Bronchial epithelial cell (primary cell): ENCODE measurements around the gene APBB2. TPM values are rescaled to one million over a fixed set of nuclear protein-coding genes. Genes with fewer than 3 reads are reported as not detected.

ENCODE experiments used
- DNase-seq: peaks from one replicate; pipeline ENCODE4 v3.0.0-alpha.2; 2010; ENCODE audit warnings: low read depth
- FAIRE-seq: peaks from 2 replicates; lab custom pipeline; 2011; peaks lifted over from hg19 to GRCh38; lab: Jason Lieb, UNC
- H3K27me3 ChIP-seq: 2 replicates; pipeline ENCODE4 v1.5.1; 2011; ENCODE audit warnings: low read length; ENCODE audit not compliant: control insufficient read depth, insufficient read depth
- H3K36me3 ChIP-seq: 2 replicates; pipeline ENCODE4 v1.5.1; 2011; ENCODE audit warnings: low read length; ENCODE audit not compliant: control insufficient read depth, insufficient read depth
- H3K4me3 ChIP-seq: 2 replicates; pipeline ENCODE4 v1.5.1; 2011; ENCODE audit warnings: mild to moderate bottlenecking, low read depth, low read length, control low read depth
- CTCF ChIP-seq: IDR thresholded peaks from 2 replicates; pipeline ENCODE4 v1.5.1; 2011; ENCODE audit warnings: mild to moderate bottlenecking, moderate library complexity, low read length, control low read depth, inconsistent platforms; ENCODE audit not compliant: insufficient read depth, severe bottlenecking
- total RNA-seq: library from RNA; depleted of rRNA; stranded (reverse); fragments of >200 nt; gene quantifications from 2 replicates; pipeline ENCODE4 v1.2.1, GENCODE V29; 2014

Gene APBB2
- total RNA-seq, 1 donor from 2014 or later = 39.2 TPM

DNA sequence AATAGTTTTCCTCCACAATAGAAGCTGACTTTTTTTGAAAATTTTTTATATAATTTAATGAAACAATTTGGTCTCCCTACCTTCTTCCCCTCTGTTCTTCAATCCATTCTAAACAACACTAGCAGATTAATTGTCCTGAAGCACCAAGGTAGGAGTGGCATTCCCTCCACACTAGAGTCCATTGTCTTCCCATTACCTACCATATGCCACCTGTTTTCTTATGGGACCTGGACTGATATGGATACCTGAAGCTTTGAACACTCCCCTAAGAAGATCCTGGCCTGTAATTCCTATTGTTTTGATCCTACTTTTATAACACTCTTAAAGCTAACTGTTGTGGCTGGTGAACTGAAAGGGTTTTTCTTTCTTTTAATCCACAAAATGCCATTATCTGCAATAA lies 92.0 kb downstream of the APBB2 start:
- H3K27me3 ChIP-seq = no peaks in the 10 kb centered on the region
- FAIRE-seq (no peak), DNase-seq (no peak)
- no peak for TF ChIP-seq CTCF
- H3K4me3 ChIP-seq = no peak overlapping the region
- no peaks in the 10 kb centered on the region for H3K36me3 ChIP-seq

DNA sequence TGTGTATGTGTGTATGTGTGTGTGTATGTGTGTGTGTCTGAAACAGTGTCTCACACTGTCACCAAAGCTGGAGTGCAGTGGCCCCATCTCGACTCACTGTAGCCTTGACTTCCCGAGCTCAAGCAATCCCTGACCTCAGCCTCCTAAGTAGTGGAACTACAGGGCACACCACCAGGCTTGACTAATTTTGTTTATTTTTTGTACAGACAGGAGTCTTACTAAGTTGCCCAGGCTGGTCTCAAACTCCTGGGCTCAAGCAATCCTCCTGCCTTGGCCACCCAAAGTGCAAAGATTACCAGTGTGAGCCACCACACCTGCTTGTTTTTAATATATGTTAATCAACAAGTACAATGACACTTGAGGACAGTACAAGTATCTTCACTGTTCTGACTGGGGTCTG lies 92.4 kb downstream of the APBB2 start:
- DNase-seq = no peak
- FAIRE-seq = no peak
- Histone ChIP-seq H3K36me3 (no peaks in the 10 kb centered on the region), H3K4me3 (no peak overlapping the region), H3K27me3 (no peaks in the 10 kb centered on the region)
- no peak for TF ChIP-seq CTCF

DNA sequence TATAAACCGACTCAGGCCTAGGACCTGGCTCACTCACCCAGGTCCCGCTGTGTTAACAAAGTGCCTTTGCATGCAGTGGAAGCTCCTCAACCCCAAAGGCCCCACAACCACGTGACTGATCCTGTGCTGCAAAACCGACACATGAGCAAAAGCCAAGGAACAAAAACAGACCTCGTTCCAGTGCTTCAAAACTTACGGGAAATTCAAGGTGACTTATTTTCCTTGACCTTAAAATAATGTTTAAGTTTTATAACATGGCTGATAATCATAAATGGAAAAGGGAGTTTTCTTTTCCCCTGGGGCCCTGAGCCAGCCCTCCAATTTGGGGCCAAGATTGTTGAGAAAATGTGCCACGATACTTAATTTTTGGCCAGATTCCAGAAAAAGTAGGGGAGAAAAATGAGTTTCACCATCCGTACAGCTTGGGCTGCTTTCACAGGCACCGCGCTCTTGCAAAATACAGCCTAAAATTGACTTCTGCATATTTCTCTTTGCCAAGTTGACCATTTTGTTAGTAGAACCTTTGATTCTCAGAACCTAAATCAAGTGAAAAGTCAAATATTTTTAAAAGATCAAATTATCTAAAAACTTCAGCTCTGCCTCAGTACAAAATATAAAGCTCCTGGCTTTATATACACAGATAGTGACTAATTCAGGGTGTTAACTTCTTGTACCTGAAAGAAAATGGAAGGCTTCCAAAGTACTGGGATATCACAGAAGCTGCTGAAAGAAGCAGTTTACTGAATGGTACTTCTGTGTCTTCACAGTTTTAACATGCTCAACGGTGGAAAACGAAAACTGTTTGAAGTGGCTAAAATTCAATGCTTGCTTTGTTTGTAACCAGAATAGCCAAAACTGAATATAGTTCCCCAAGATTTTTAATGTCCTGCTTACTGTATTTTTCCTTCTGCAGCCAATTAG lies 93.8 kb downstream of the APBB2 start:
- no peaks in the 10 kb centered on the region for H3K27me3 ChIP-seq
- H3K4me3 ChIP-seq = no peak overlapping the region
- DNase-seq (peak; percentile 78), FAIRE-seq (no peak)
- no peak for TF ChIP-seq CTCF
- no peaks in the 10 kb centered on the region for H3K36me3 ChIP-seq

GRCh38 chr4:41119867-41120295 lies 94.5 kb downstream of the APBB2 start:
- Histone ChIP-seq H3K36me3 (no peaks in the 10 kb centered on the region), H3K27me3 (no peaks in the 10 kb centered on the region), H3K4me3 (no peak overlapping the region)
- DNase-seq (no peak), FAIRE-seq (no peak)
- no peak for TF ChIP-seq CTCF

- H3K4me3 ChIP-seq = no peak overlapping the region
- DNase-seq (no peak), FAIRE-seq (no peak)
- H3K27me3 ChIP-seq = no peaks in the 10 kb centered on the region
- no peaks in the 10 kb centered on the region for H3K36me3 ChIP-seq
- TF ChIP-seq CTCF = no peak
These were observed 102.6 kb downstream of the APBB2 start for GRCh38 chr4:41111791-41112190.
